NCI-H345 treated with DMSO at 0.1 percent for 48 hours (cell line): ENCODE data around the gene MEIS2.

Experiments
- DNase-seq: peaks from one replicate; lab custom pipeline; 2025; ENCODE audit not compliant: unreplicated experiment; lab: John Stamatoyannopoulos, UW

The MEIS2 gene

GRCh38 chr15:36967929-36968328, 132.4 kb downstream of the MEIS2 start:
- no peak for DNase-seq

- no peak for DNase-seq
These were observed 133.6 kb downstream of the MEIS2 start for GRCh38 chr15:36966708-36967107.

GRCh38 chr15:36965570-36966342, 134.6 kb downstream of the MEIS2 start:
- no peak for DNase-seq

- DNase-seq: no peak
These were observed 135.7 kb downstream of the MEIS2 start for GRCh38 chr15:36964626-36965025.

- no peak for DNase-seq
These were observed 138.4 kb downstream of the MEIS2 start for GRCh38 chr15:36961956-36962355.

GRCh38 chr15:36960947-36961227, 139.5 kb downstream of the MEIS2 start:
- no peak for DNase-seq

GRCh38 chr15:36960179-36960946, 140.0 kb downstream of the MEIS2 start:
- no peak for DNase-seq

GRCh38 chr15:36959746-36960145, 140.6 kb downstream of the MEIS2 start:
- no peak for DNase-seq

GRCh38 chr15:36958606-36959005, 141.7 kb downstream of the MEIS2 start:
- no peak for DNase-seq

- DNase-seq: no peak
These were observed 145.9 kb downstream of the MEIS2 start for GRCh38 chr15:36954486-36954885.

- DNase-seq: no peak
These were observed 147.0 kb downstream of the MEIS2 start for GRCh38 chr15:36953346-36953745.

GRCh38 chr15:36951731-36952247, 148.6 kb downstream of the MEIS2 start:
- DNase-seq: no peak

GRCh38 chr15:36950371-36950770, 150.0 kb downstream of the MEIS2 start:
- no peak for DNase-seq

GRCh38 chr15:36948982-36949381, 151.4 kb downstream of the MEIS2 start:
- no peak for DNase-seq

GRCh38 chr15:36947035-36947719, 153.2 kb downstream of the MEIS2 start:
- no peak for DNase-seq

GRCh38 chr15:36944442-36944841, 155.9 kb downstream of the MEIS2 start:
- DNase-seq: no peak

GRCh38 chr15:36943508-36944361, 156.6 kb downstream of the MEIS2 start:
- DNase-seq: no peak

GRCh38 chr15:36942248-36942827, 158.0 kb downstream of the MEIS2 start:
- DNase-seq: no peak

- no peak for DNase-seq
These were observed 158.6 kb downstream of the MEIS2 start for GRCh38 chr15:36941798-36942197.

GRCh38 chr15:36940636-36941260, 159.6 kb downstream of the MEIS2 start:
- no peak for DNase-seq
